K562 (cell line): ENCODE data around the gene PLA2R1. TPM values are rescaled to one million over a fixed set of nuclear protein-coding genes. Genes with fewer than 3 reads are reported as not detected.

Experiments used
- ATAC-seq: fragments of 200-7000 bp; cut with Tn5 transposase; 3 replicates; pipeline ENCODE4 v1.9.1; 2020; ENCODE audit warnings: moderate library complexity
- BruUV-seq: library from RNA; stranded (reverse); fragments of 400-500 nt; replicated peaks from 2 replicates; lab custom pipeline; 2021; lab: Mats Ljungman, UMichigan
- CTCF ChIA-PET: fragments of 300-600 bp; formaldehyde crosslinking; extraction: SDS; loops from one replicate; lab custom pipeline; 2021; ENCODE audit warnings: low intra/inter-chr PET ratio; lab: Yijun Ruan, JAX
- POLR2A ChIA-PET: fragments of 300-600, 350-650 bp; sonication (Branson Sonifier 250); formaldehyde crosslinking; extraction: SDS; loops from one replicate; lab custom pipeline; 2021; ENCODE audit warnings: antibody characterized with exemption, inconsistent platforms; lab: Yijun Ruan, JAX
- DNase-seq, 4 experiments: peaks; one replicate each; pipeline versions ENCODE4 v3.0.0 to v3.0.0-alpha.2; 2011 to 2018; ENCODE audit warnings: low spot score in 3 of 4, mixed read lengths in 3 of 4; ENCODE audit errors: extremely low read depth in 1 of 4
- FAIRE-seq: peaks from 2 replicates; lab custom pipeline; 2011; peaks lifted over from hg19 to GRCh38; lab: Jason Lieb, UNC
- H2AFZ ChIP-seq: 2 replicates; pipeline ENCODE4 v1.6.0; 2011; ENCODE audit warnings: low read depth, low read length, control low read depth, inconsistent platforms
- H3K27ac ChIP-seq: fragments of 200-600 bp; 3 replicates; pipeline ENCODE4 v1.8.0; 2011; ENCODE audit warnings: low read depth, mild to moderate bottlenecking, control low read depth, inconsistent platforms, low read length, moderate library complexity, mixed read lengths; ENCODE audit errors: extremely low read depth
- H3K27me3 ChIP-seq, 2 experiments: fragments of 300-600 bp in 1 of 2; 2 replicates in 1 of 2; 3 replicates in 1 of 2; pipeline versions ENCODE4 v1.6.0 to v1.8.0; 2011; ENCODE audit warnings: inconsistent platforms in 2 of 2, low read length in 2 of 2, mild to moderate bottlenecking in 1 of 2, mixed read lengths in 1 of 2, moderate library complexity in 1 of 2; ENCODE audit not compliant: control insufficient read depth in 2 of 2, insufficient read depth in 2 of 2
- H3K36me3 ChIP-seq: fragments of 300-600 bp; 3 replicates; pipeline ENCODE4 v1.8.0; 2011; ENCODE audit warnings: mild to moderate bottlenecking, low read length, inconsistent platforms; ENCODE audit not compliant: control insufficient read depth, insufficient read depth
- H3K4me1 ChIP-seq, 2 experiments: fragments of 200-600 bp in 1 of 2; replicated peaks in 1 of 2; 2 replicates in 1 of 2; 3 replicates in 1 of 2; pipeline versions ENCODE4 v1.5.1 to v1.8.0; 2011; ENCODE audit warnings: inconsistent platforms in 2 of 2, low read length in 2 of 2, mild to moderate bottlenecking in 1 of 2, mixed read lengths in 1 of 2, moderate library complexity in 1 of 2; ENCODE audit not compliant: control insufficient read depth in 2 of 2, insufficient read depth in 2 of 2
- H3K4me2 ChIP-seq: 2 replicates; pipeline ENCODE4 v1.6.1; 2011; ENCODE audit warnings: low read length, control low read depth, inconsistent platforms, mixed read lengths; ENCODE audit not compliant: insufficient read depth
- H3K4me3 ChIP-seq: fragments of 200-600 bp; sonication (generic), shearing (Covaris generic); 2 replicates; pipeline ENCODE4 v1.5.1; 2016; ENCODE audit warnings: control low read depth, inconsistent platforms
- H3K79me2 ChIP-seq: fragments of 200-600 bp; 3 replicates; pipeline ENCODE4 v1.8.0; 2011; ENCODE audit warnings: low read length, inconsistent platforms; ENCODE audit not compliant: control insufficient read depth, insufficient read depth
- H3K9ac ChIP-seq, 2 experiments: 2 replicates each; pipeline versions ENCODE4 v1.6.0 to v1.6.1; 2011; ENCODE audit warnings: low read depth in 2 of 2, low read length in 2 of 2, control low read depth in 1 of 2, inconsistent platforms in 1 of 2, mild to moderate bottlenecking in 1 of 2, mixed read lengths in 1 of 2; ENCODE audit not compliant: insufficient read depth in 1 of 2
- H3K9me1 ChIP-seq: one replicate; pipeline ENCODE4 v1.6.0; 2011; ENCODE audit warnings: inconsistent platforms, mild to moderate bottlenecking, low read length, moderate library complexity; ENCODE audit not compliant: control insufficient read depth, insufficient read depth
- H3K9me3 ChIP-seq: replicated peaks from 2 replicates; pipeline ENCODE4 v1.5.1; 2011; ENCODE audit warnings: low read depth, low read length, inconsistent platforms; ENCODE audit not compliant: control insufficient read depth, insufficient read depth
- H4K20me1 ChIP-seq: replicated peaks from 2 replicates; pipeline ENCODE4 v1.6.1; 2011; ENCODE audit warnings: low read length, inconsistent platforms, mixed read lengths; ENCODE audit not compliant: control insufficient read depth, insufficient read depth
- AFF4 ChIP-seq: sonication (generic); formaldehyde crosslinking; IDR thresholded peaks from 2 replicates; pipeline ENCODE4 v1.8.0; 2023; ENCODE audit warnings: mild to moderate bottlenecking, missing genetic modification reagents
- ASH1L ChIP-seq: fragments of 450-650 bp; IDR thresholded peaks from 2 replicates; pipeline ENCODE4 v1.6.1; 2018; ENCODE audit warnings: borderline replicate concordance, mild to moderate bottlenecking, low read depth; ENCODE audit not compliant: partially characterized antibody
- CREBBP ChIP-seq: IDR thresholded peaks from one replicate; pipeline ENCODE4 v1.6.1; 2012; ENCODE audit warnings: low read depth, mild to moderate bottlenecking, control low read depth, inconsistent platforms, low read length
- ID3 ChIP-seq, 2 experiments: fragments of 250-450 bp in 1 of 2; fragments of 450-650 bp in 1 of 2; sonication (Bioruptor Pico) in 1 of 2; IDR thresholded peaks; 2 replicates each; pipeline versions ENCODE4 v1.6.1 to v1.8.0; 2016 to 2021; ENCODE audit warnings: mild to moderate bottlenecking in 2 of 2, moderate library complexity in 2 of 2, missing compliant biosample characterization in 1 of 2, missing genetic modification characterization in 1 of 2
- ILK ChIP-seq: fragments of 450-650 bp; IDR thresholded peaks from 2 replicates; pipeline ENCODE4 v1.6.1; 2016; ENCODE audit warnings: missing genetic modification characterization, low read depth, mild to moderate bottlenecking, missing compliant biosample characterization, moderate library complexity, borderline replicate concordance
- MCM5 ChIP-seq: fragments of 450-650 bp; IDR thresholded peaks from 2 replicates; pipeline ENCODE4 v1.6.1; 2016; ENCODE audit warnings: low read depth
- RBM34 ChIP-seq: fragments of 200-400 bp; formaldehyde crosslinking; IDR thresholded peaks from 2 replicates; pipeline ENCODE4 v1.6.1; 2018; ENCODE audit warnings: low read length, borderline replicate concordance; ENCODE audit not compliant: insufficient read depth
- SMARCE1 ChIP-seq: fragments of 450-650 bp; IDR thresholded peaks from 2 replicates; pipeline ENCODE4 v1.7.1; 2016; ENCODE audit warnings: mild to moderate bottlenecking
- TAF7 ChIP-seq: fragments of 450-650 bp; IDR thresholded peaks from 2 replicates; pipeline ENCODE4 v1.6.1; 2016; ENCODE audit warnings: missing genetic modification characterization, missing compliant biosample characterization
- ZBTB11 ChIP-seq, 3 experiments: fragments of 200-800 bp in 1 of 3; fragments of 250-450 bp in 1 of 3; fragments of 450-650 bp in 1 of 3; sonication (Bioruptor Pico) in 1 of 3; sonication (Bioruptor generic) in 1 of 3; formaldehyde crosslinking in 1 of 3; IDR thresholded peaks; 2 replicates each; pipeline versions ENCODE4 v1.6.1 to v1.8.0; 2016 to 2022; ENCODE audit warnings: mild to moderate bottlenecking in 2 of 3, missing genetic modification characterization in 2 of 3, missing compliant biosample characterization in 1 of 3, moderate library complexity in 1 of 3
- ZEB2 ChIP-seq: fragments of 450-650 bp; IDR thresholded peaks from 2 replicates; pipeline ENCODE4 v1.6.1; 2016
- ZNF133 ChIP-seq: fragments of 250-450 bp; sonication (Bioruptor Pico); IDR thresholded peaks from 2 replicates; pipeline ENCODE4 v1.4.0; 2020; ENCODE audit warnings: mild to moderate bottlenecking
- WGBS: fragments of 100-300 bp; shearing (Covaris generic); methylation state at CpG from one replicate; pipeline ENCODE4 v1.1.6; 2016; ENCODE audit warnings: low coverage, mixed read lengths; ENCODE audit not compliant: insufficient coverage; ENCODE audit errors: missing lambda C conversion rate; 5-methylcytosine and 5-hydroxymethylcytosine counted together
- in situ Hi-C: fragments of 300-500 bp; cut with MboI; formaldehyde crosslinking; loops from 4 replicates; pipeline ENCODE4 v1.15.0; 2018; ENCODE audit warnings: inconsistent platforms, mixed read lengths
- intact Hi-C: fragments of 100-400 bp; cut with micrococcal nuclease; formaldehyde crosslinking; loops from 2 replicates; pipeline ENCODE4 v1.14.2; 2022
- polyA plus RNA-seq, 8 experiments: library from polyadenylated mRNA; depleted of rRNA in 4 of 8; stranded (reverse) in 5 of 8; unstranded in 3 of 8; fragments of >200 nt; fragmentation: Nextera tagmentation in 2 of 8; fragmentation: Illumina TruSeq in 1 of 8; extraction: Ambion mirVana in 2 of 8; extraction: Trizol in 1 of 8; gene quantifications; 2 replicates each; pipeline versions ENCODE4 v1.2.1 to v1.2.3, GENCODE V29; 2011 to 2014; ENCODE audit warnings: inconsistent platforms in 1 of 8, missing spikeins in 1 of 8
- total RNA-seq, 7 experiments: library from RNA; depleted of rRNA in 6 of 7; stranded (reverse); fragments of >200 nt in 6 of 7; fragmentation: Illumina TruSeq in 2 of 7; extraction: Trizol in 2 of 7; gene quantifications; 2 replicates each; pipeline versions ENCODE4 v1.2.1 to v1.2.3, GENCODE V29; 2011 to 2021; ENCODE audit warnings: low replicate concordance in 1 of 7

Gene PLA2R1
- total and polyA plus RNA-seq, 9 of the 15 experiments (the other 6 are each of a cell fraction or from before 2014, with no cell fraction given) = not detected

GRCh38 chr2:160075171-160075570 lies 12.8 kb upstream of the PLA2R1 start:
- POLR2A ChIA-PET = no interaction called here
- no peak for DNase-seq
- CTCF ChIA-PET = no interaction called here

More at GRCh38 chr2:160075171-160075570, 12.8 kb upstream of the PLA2R1 start:
- in situ Hi-C loops (no loop called here), intact Hi-C loops (no loop called here)
- no peaks in the 10 kb centered on the region for H3K9me3 ChIP-seq
- no peaks in the 10 kb centered on the region for H3K4me1 ChIP-seq
- H2AFZ ChIP-seq = no peak overlapping the region
- H3K27me3 ChIP-seq = no peaks in the 10 kb centered on the region
- 0% methylated on average over 5 of the region's 5 CpGs for WGBS
- H3K9me1 ChIP-seq = no peaks in the 10 kb centered on the region
- TF ChIP-seq SMARCE1 = no peak
- TF ChIP-seq ID3 (CRISPR knock-in tag; IDR thresholded peaks at IDR 0.05) = no peak
- no peak for TF ChIP-seq ID3 (tag; IDR thresholded peaks at IDR 0.05)
- TF ChIP-seq ILK (tag) = no peak
- no peak for TF ChIP-seq ZEB2
- no peak for TF ChIP-seq MCM5
- TF ChIP-seq CREBBP = no peak
- TF ChIP-seq TAF7 = no peak
- TF ChIP-seq ZNF133 (CRISPR knock-in tag) = no peak
- no peak for TF ChIP-seq RBM34
- TF ChIP-seq AFF4 (CRISPR knock-in tag) = no peak
- no peak for TF ChIP-seq ASH1L
- no peak for TF ChIP-seq ZBTB11 (CRISPR knock-in tag; IDR thresholded peaks at IDR 0.05)
- no peak overlapping the region for H3K4me3 ChIP-seq
- no TSS peak for BruUV-seq
- no peak for ATAC-seq
- no peaks in the 10 kb centered on the region for H3K36me3 ChIP-seq
- H3K27ac ChIP-seq = no peak overlapping the region
- no peak overlapping the region for H3K9ac ChIP-seq
- FAIRE-seq = no peak
- no peaks in the 10 kb centered on the region for H4K20me1 ChIP-seq
- no peak overlapping the region for H3K4me2 ChIP-seq
- no peaks in the 10 kb centered on the region for H3K79me2 ChIP-seq
